Measurements from ENCODE around the gene SRR.

The SRR gene

GRCh38 chr17:2365132-2365531 is 61.4 kb downstream of the SRR start:
- peaks cover 2% of the 10 kb centered on the region for H3K36me3 Mint-ChIP-seq (ENCODE audit: low read depth)
- no peak overlapping the region for H3K4me3 Mint-ChIP-seq
- H3K9me3 Mint-ChIP-seq, result no peaks in the 10 kb centered on the region
- no peaks in the 10 kb centered on the region for H3K27me3 Mint-ChIP-seq
- DNase-seq (no peak), ATAC-seq (no peak)
- H3K4me1 Mint-ChIP-seq, result no peaks in the 10 kb centered on the region
- H3K27ac Mint-ChIP-seq, result no peak overlapping the region

GRCh38 chr17:2366747-2367494 is 63.2 kb downstream of the SRR start:
- Mint-ChIP-seq H3K9me3 (no peaks in the 10 kb centered on the region), H3K4me3 (no peak overlapping the region), H3K27me3 (no peaks in the 10 kb centered on the region), H3K27ac (no peak overlapping the region), H3K4me1 (no peaks in the 10 kb centered on the region), H3K36me3 (ENCODE audit: low read depth) (peaks cover 2% of the 10 kb centered on the region)
- no peak for ATAC-seq
- no peak for DNase-seq

GRCh38 chr17:2368359-2368758 is 64.6 kb downstream of the SRR start:
- Mint-ChIP-seq H3K36me3 (ENCODE audit: low read depth) (no peaks in the 10 kb centered on the region), H3K9me3 (no peaks in the 10 kb centered on the region), H3K4me1 (no peaks in the 10 kb centered on the region), H3K27me3 (no peaks in the 10 kb centered on the region), H3K27ac (no peak overlapping the region), H3K4me3 (no peak overlapping the region)
- no peak for ATAC-seq
- DNase-seq, result no peak

- Mint-ChIP-seq H3K9me3 (no peaks in the 10 kb centered on the region), H3K4me1 (no peaks in the 10 kb centered on the region), H3K27me3 (no peaks in the 10 kb centered on the region), H3K4me3 (no peak overlapping the region), H3K27ac (no peak overlapping the region), H3K36me3 (ENCODE audit: low read depth) (no peaks in the 10 kb centered on the region)
- ATAC-seq, result no peak
- no peak for DNase-seq
Observed at GRCh38 chr17:2369039-2369438, 65.3 kb downstream of the SRR start.

GRCh38 chr17:2369551-2370210 is 65.9 kb downstream of the SRR start:
- ATAC-seq (no peak), DNase-seq (no peak)
- Mint-ChIP-seq H3K4me1 (no peaks in the 10 kb centered on the region), H3K36me3 (ENCODE audit: low read depth) (no peaks in the 10 kb centered on the region), H3K27ac (no peak overlapping the region), H3K27me3 (no peaks in the 10 kb centered on the region), H3K4me3 (no peak overlapping the region), H3K9me3 (no peaks in the 10 kb centered on the region)

GRCh38 chr17:2370211-2370589 is 66.5 kb downstream of the SRR start:
- DNase-seq (no peak), ATAC-seq (no peak)
- H3K4me1 Mint-ChIP-seq, result no peaks in the 10 kb centered on the region
- H3K27me3 Mint-ChIP-seq, result no peaks in the 10 kb centered on the region
- no peaks in the 10 kb centered on the region for H3K9me3 Mint-ChIP-seq
- no peak overlapping the region for H3K4me3 Mint-ChIP-seq
- H3K27ac Mint-ChIP-seq, result no peak overlapping the region
- H3K36me3 Mint-ChIP-seq (ENCODE audit: low read depth), result no peaks in the 10 kb centered on the region

GRCh38 chr17:2371183-2372130 is 67.7 kb downstream of the SRR start:
- DNase-seq, result no peak
- ATAC-seq, result no peak
- H3K27ac Mint-ChIP-seq, result no peak overlapping the region

GRCh38 chr17:2372180-2372579 is 68.4 kb downstream of the SRR start:
- no peaks in the 10 kb centered on the region for H3K36me3 Mint-ChIP-seq (ENCODE audit: low read depth)
- no peaks in the 10 kb centered on the region for H3K4me1 Mint-ChIP-seq
- no peak overlapping the region for H3K4me3 Mint-ChIP-seq
- H3K9me3 Mint-ChIP-seq, result no peaks in the 10 kb centered on the region
- no peak for DNase-seq
- no peaks in the 10 kb centered on the region for H3K27me3 Mint-ChIP-seq
- ATAC-seq, result no peak
- H3K27ac Mint-ChIP-seq, result no peak overlapping the region

More at GRCh38 chr17:2371183-2372130, 67.7 kb downstream of the SRR start:
- no peaks in the 10 kb centered on the region for H3K36me3 Mint-ChIP-seq (ENCODE audit: low read depth)
- H3K9me3 Mint-ChIP-seq, result no peaks in the 10 kb centered on the region
- H3K4me3 Mint-ChIP-seq, result no peak overlapping the region
- H3K27me3 Mint-ChIP-seq, result no peaks in the 10 kb centered on the region
- no peaks in the 10 kb centered on the region for H3K4me1 Mint-ChIP-seq

- no peak overlapping the region for H3K4me3 Mint-ChIP-seq
- no peaks in the 10 kb centered on the region for H3K27me3 Mint-ChIP-seq
- H3K36me3 Mint-ChIP-seq (ENCODE audit: low read depth), result no peaks in the 10 kb centered on the region
- no peak for ATAC-seq
- DNase-seq, result no peak
- H3K27ac Mint-ChIP-seq, result no peak overlapping the region
- no peaks in the 10 kb centered on the region for H3K9me3 Mint-ChIP-seq
- no peaks in the 10 kb centered on the region for H3K4me1 Mint-ChIP-seq
Observed at GRCh38 chr17:2372681-2373080, 68.9 kb downstream of the SRR start.

GRCh38 chr17:2373179-2373578 is 69.4 kb downstream of the SRR start:
- no peaks in the 10 kb centered on the region for H3K27me3 Mint-ChIP-seq
- H3K4me3 Mint-ChIP-seq, result no peak overlapping the region
- DNase-seq (no peak), ATAC-seq (no peak)
- H3K36me3 Mint-ChIP-seq (ENCODE audit: low read depth), result no peaks in the 10 kb centered on the region
- H3K4me1 Mint-ChIP-seq, result no peaks in the 10 kb centered on the region
- no peaks in the 10 kb centered on the region for H3K9me3 Mint-ChIP-seq
- no peak overlapping the region for H3K27ac Mint-ChIP-seq
